Panc1 (cell line): Measurements from ENCODE around the gene LDHAL6B. TPM values are rescaled to one million over a fixed set of nuclear protein-coding genes. Genes with fewer than 3 reads are reported as not detected.

Experiments
- ATAC-seq: fragments of 200-7000 bp; cut with Tn5 transposase; 2 replicates; pipeline ENCODE4 v1.9.1; 2020; ENCODE audit warnings: mild to moderate bottlenecking, moderate library complexity
- BruUV-seq: library from RNA; stranded (reverse); fragments of 400-500 nt; replicated peaks from 2 replicates; lab custom pipeline; 2021; lab: Mats Ljungman, UMichigan
- CTCF ChIA-PET: fragments of 300-600 bp; sonication (Branson Sonifier 250); formaldehyde crosslinking; loops from one replicate; lab custom pipeline; 2022; ENCODE audit warnings: antibody characterized with exemption; lab: Charles Lee
- POLR2A ChIA-PET: fragments of 300-600 bp; sonication (Branson Sonifier 250); formaldehyde crosslinking; loops from one replicate; lab custom pipeline; 2022; ENCODE audit warnings: antibody characterized with exemption; lab: Charles Lee
- DNase-seq: peaks from one replicate; pipeline ENCODE4 v3.0.0-alpha.2; 2010; ENCODE audit warnings: low read depth, low spot score
- H3K27ac ChIP-seq: 2 replicates; pipeline ENCODE4 v1.5.1; 2011; ENCODE audit warnings: mild to moderate bottlenecking, low read length, inconsistent platforms
- H3K27me3 ChIP-seq: fragments of 200-500 bp; sonication (Bioruptor generic); 2 replicates; pipeline ENCODE4 v1.6.0; 2014; ENCODE audit warnings: low read length, inconsistent platforms; ENCODE audit not compliant: control insufficient read depth, insufficient read depth
- H3K36me3 ChIP-seq: fragments of 200-500 bp; sonication (Bioruptor generic); 2 replicates; pipeline ENCODE4 v1.5.1; 2014; ENCODE audit warnings: inconsistent platforms, mild to moderate bottlenecking, low read length, moderate library complexity; ENCODE audit not compliant: control insufficient read depth, insufficient read depth
- H3K4me1 ChIP-seq: 2 replicates; pipeline ENCODE4 v1.5.1; 2011; ENCODE audit warnings: inconsistent platforms, mild to moderate bottlenecking, low read length, moderate library complexity; ENCODE audit not compliant: control insufficient read depth, insufficient read depth
- H3K4me3 ChIP-seq, 2 experiments: 2 replicates each; pipeline ENCODE4 v1.5.1; 2011 to 2012; ENCODE audit warnings: low read depth in 2 of 2, low read length in 2 of 2, mild to moderate bottlenecking in 2 of 2, inconsistent platforms in 1 of 2, moderate library complexity in 1 of 2
- H3K9me3 ChIP-seq: fragments of 200-500 bp; sonication (Bioruptor generic); 2 replicates; pipeline ENCODE4 v1.5.1; 2014; ENCODE audit warnings: low read depth, mild to moderate bottlenecking, inconsistent platforms, low read length, moderate library complexity; ENCODE audit not compliant: control insufficient read depth, insufficient read depth
- CTCF ChIP-seq: fragments of 450-650 bp; IDR thresholded peaks from 2 replicates; pipeline ENCODE4 v1.5.1; 2017; ENCODE audit warnings: mild to moderate bottlenecking
- POLR2AphosphoS5 ChIP-seq: IDR thresholded peaks from 2 replicates; pipeline ENCODE4 v1.6.1; 2012; ENCODE audit warnings: mild to moderate bottlenecking, low read depth, low read length, moderate library complexity
- REST ChIP-seq, 2 experiments: IDR thresholded peaks; 2 replicates each; pipeline ENCODE4 v1.6.1; 2011 to 2012; ENCODE audit warnings: low read depth in 2 of 2, control low read depth in 1 of 2, low read length in 1 of 2, mild to moderate bottlenecking in 1 of 2, moderate library complexity in 1 of 2; ENCODE audit not compliant: insufficient read depth in 1 of 2
- SIN3A ChIP-seq: IDR thresholded peaks from 2 replicates; pipeline ENCODE4 v1.6.1; 2012; ENCODE audit warnings: low read depth, mild to moderate bottlenecking, low read length, moderate library complexity, borderline replicate concordance; ENCODE audit not compliant: insufficient read depth
- TCF7L2 ChIP-seq: IDR thresholded peaks from 2 replicates; pipeline ENCODE4 v1.6.1; 2011; ENCODE audit warnings: mild to moderate bottlenecking, low read depth, low read length, inconsistent platforms
- in situ Hi-C: cut with HindIII; loops from 2 replicates; pipeline ENCODE4 v1.10.0; 2016; ENCODE audit warnings: low sequenced_read_pairs, low pct_unique_long_range_greater_than_20kb
- intact Hi-C: fragments of 100-400 bp; cut with micrococcal nuclease; formaldehyde crosslinking; loops from one replicate; pipeline ENCODE4 v1.10.0; 2022; ENCODE audit not compliant: unreplicated experiment
- total RNA-seq: library from RNA; stranded (reverse); gene quantifications from one replicate; pipeline ENCODE4 v1.2.1, GENCODE V29; 2021; ENCODE audit not compliant: unreplicated experiment

Gene LDHAL6B
- total RNA-seq, 1 experiment from 2014 or later: not detected

- ChIA-PET CTCF (interaction anchor here (1.1 kb wide), 1 partner anchor 17 kb away, joined by 3 read pairs; no protein-coding TSS in a partner anchor), POLR2A (no interaction called here)
- intact Hi-C loops (no loop called here), in situ Hi-C loops (no loop called here)
- no peak for DNase-seq
- Histone ChIP-seq H3K4me3 (no peak overlapping the region), H3K27me3 (no peaks in the 10 kb centered on the region), H3K36me3 (no peaks in the 10 kb centered on the region), H3K27ac (no peak overlapping the region), H3K4me1 (peaks cover 4% of the 10 kb centered on the region; the same call in 1 of the 2 replicates), H3K9me3 (no peaks in the 10 kb centered on the region)
- BruUV-seq: no TSS peak
- ATAC-seq: no peak
- TF ChIP-seq CTCF: no peak
- no peak for TF ChIP-seq TCF7L2
- no peak for TF ChIP-seq POLR2AphosphoS5
- TF ChIP-seq SIN3A: no peak
- no peak for TF ChIP-seq REST (IDR thresholded peaks at IDR 0.05; ENCODE audit: insufficient read depth in 1 of 2, low read depth in 2 of 2, low read length in 1 of 2)
These were observed 37.4 kb upstream of the LDHAL6B start for GRCh38 chr15:59169251-59169708.

- ChIA-PET CTCF (interaction anchor here (1.1 kb wide), 1 partner anchor 18 kb away, joined by 3 read pairs; no protein-coding TSS in a partner anchor), POLR2A (interaction anchor here (0.7 kb wide), 1 partner anchor 279 kb away, joined by 3 read pairs; no protein-coding TSS in a partner anchor)
- DNase-seq (no peak), ATAC-seq (0 out of 2 replicates have a peak, but pooled peaks have one; percentile 47)
- TF ChIP-seq SIN3A (no peak), POLR2AphosphoS5 (no peak), REST (IDR thresholded peaks at IDR 0.05; ENCODE audit: insufficient read depth in 1 of 2, low read depth in 2 of 2, low read length in 1 of 2) (no peak), TCF7L2 (no peak), CTCF (no peak)
- in situ Hi-C loops (no loop called here), intact Hi-C loops (loop anchor here (5.0 kb wide), 1 partner anchor 322 kb away; no protein-coding TSS in a partner anchor)
- no TSS peak for BruUV-seq
- Histone ChIP-seq H3K9me3 (no peaks in the 10 kb centered on the region), H3K4me1 (peaks cover 7% of the 10 kb centered on the region), H3K4me3 (no peak overlapping the region), H3K27me3 (no peaks in the 10 kb centered on the region), H3K36me3 (no peaks in the 10 kb centered on the region), H3K27ac (no peak overlapping the region)
These were observed 36.2 kb upstream of the LDHAL6B start for GRCh38 chr15:59170295-59171066.
